ENCODE data around the gene POFUT1.

Gene POFUT1

DNA sequence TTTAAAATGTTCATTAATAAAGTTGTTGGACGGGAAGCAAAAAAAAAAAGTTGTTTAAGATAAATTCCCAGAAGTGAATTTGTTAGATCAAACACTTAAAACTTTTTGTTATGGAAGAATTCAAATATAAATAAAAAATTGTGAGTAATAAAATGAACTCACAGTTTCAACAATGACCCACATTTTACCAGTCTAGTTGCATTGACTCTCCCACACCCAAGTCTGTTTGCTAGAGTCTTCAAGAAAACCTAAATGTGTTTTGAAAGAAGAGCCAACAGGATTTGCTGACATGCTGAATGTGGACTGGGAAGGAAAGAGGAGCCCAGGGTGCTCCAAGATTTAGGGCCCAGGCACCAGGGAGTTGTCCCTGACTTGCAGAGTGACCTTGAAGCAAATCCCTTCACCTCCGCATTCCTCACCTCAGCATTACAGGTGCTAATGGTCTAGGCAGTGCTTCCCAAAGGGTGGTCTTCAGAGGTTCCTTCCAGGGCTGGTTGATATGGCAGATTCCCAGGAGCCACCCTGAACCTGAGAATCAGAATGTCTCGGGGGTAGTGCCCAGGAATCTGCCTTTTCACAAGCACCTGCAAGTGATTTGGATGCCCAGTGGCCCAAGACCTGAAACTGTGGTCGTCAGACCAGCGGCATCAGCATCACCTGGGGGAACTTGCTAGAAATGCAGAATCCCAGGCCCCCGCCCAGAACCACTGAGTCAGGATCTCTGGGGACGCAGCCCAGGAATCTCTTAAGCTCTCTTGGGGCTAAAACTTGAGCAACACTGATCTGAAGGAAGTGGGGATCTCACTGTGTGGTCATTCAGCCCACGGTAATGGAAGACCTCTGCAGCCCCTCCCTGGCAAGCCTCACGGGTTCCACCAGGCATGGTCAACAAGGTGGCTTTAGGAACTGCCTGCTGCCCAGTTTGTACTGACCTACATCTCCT lies 31.1 kb downstream of the POFUT1 start:
- Histone ChIP-seq H3K4me1 (ENCODE audit: control insufficient read depth, insufficient read depth, low read length) (0 out of 2 replicates have a peak, but pooled peaks cover 2% of the 10 kb centered on the region), H3K9me3 (ENCODE audit: control insufficient read depth, insufficient read depth, low read depth, low read length) (no peaks in the 10 kb centered on the region), H3K36me3 (ENCODE audit: control insufficient read depth in 2 of 2, insufficient read depth in 1 of 2, low read length in 2 of 2) (peaks cover 0 to 32% of the 10 kb centered on the region in 2 experiments; a peak in 2 of 3 replicates), H3K4me3 (ENCODE audit: low read depth, low read length) (no peak overlapping the region), H3K27ac (ENCODE audit: extremely low read depth, low read depth, low read length) (no peak overlapping the region)
- ChIA-PET CTCF (no interaction called here), POLR2A (no interaction called here)
- TF ChIP-seq ZBTB20 (tag by site-specific recombination; IDR thresholded peaks at IDR 0.05) = peak; percentile 65; the same call in 1 of the 2 replicates
- no peak for TF ChIP-seq ZNF341 (tag by site-specific recombination; IDR thresholded peaks at IDR 0.05; ENCODE audit: low read depth)
- TF ChIP-seq, protein P1, sequence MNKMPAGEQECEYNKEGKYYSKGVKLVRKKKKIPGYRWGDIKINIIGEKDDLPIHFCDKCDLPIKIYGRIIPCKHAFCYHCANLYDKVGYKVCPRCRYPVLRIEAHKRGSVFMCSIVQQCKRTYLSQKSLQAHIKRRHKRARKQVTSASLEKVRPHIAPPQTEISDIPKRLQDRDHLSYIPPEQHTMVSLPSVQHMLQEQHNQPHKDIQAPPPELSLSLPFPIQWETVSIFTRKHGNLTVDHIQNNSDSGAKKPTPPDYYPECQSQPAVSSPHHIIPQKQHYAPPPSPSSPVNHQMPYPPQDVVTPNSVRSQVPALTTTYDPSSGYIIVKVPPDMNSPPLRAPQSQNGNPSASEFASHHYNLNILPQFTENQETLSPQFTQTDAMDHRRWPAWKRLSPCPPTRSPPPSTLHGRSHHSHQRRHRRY (tag by site-specific recombination; IDR thresholded peaks at IDR 0.05) = no peak
- TF ChIP-seq ZXDB (tag by site-specific recombination; IDR thresholded peaks at IDR 0.05) = no peak

DNA sequence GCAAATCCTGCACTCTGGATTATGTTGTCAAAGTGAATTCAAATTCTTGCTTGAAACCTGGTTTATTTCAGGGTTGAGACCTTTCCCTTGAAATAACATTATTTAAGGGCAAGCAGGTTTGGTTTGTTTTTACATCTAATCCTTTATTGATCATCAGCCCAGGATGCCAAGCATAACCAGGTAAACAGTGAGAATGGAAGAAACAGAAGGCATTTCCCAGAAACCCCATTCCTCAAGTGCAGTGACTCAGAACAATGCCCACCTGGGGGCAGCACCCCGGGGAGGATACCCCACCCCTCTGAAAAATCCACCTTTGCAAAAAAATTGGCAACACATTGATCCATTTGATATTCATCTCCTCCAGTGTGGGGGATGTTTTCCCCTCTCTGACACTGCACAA lies 32.5 kb downstream of the POFUT1 start:
- no peak overlapping the region for H3K4me3 ChIP-seq (ENCODE audit: low read depth, low read length)
- 0 out of 2 replicates have a peak, but pooled peaks cover 2% of the 10 kb centered on the region for H3K4me1 ChIP-seq (ENCODE audit: control insufficient read depth, insufficient read depth, low read length)
- H3K9me3 ChIP-seq (ENCODE audit: control insufficient read depth, insufficient read depth, low read depth, low read length) = no peaks in the 10 kb centered on the region
- no peak overlapping the region for H3K27ac ChIP-seq (ENCODE audit: extremely low read depth, low read depth, low read length)
- CTCF ChIA-PET = interaction anchor here (1.2 kb wide), 1 partner anchor 17 kb away, joined by 3 read pairs; no protein-coding TSS in a partner anchor
- H3K36me3 ChIP-seq (ENCODE audit: control insufficient read depth in 2 of 2, insufficient read depth in 1 of 2, low read length in 2 of 2) = peaks cover 0 to 17% of the 10 kb centered on the region in 2 experiments; a peak in 1 of 3 replicates
- TF ChIP-seq EGR2 (tag by site-specific recombination; IDR thresholded peaks at IDR 0.05; ENCODE audit: low read depth) = no peak
- TF ChIP-seq GLIS2 (tag by site-specific recombination; IDR thresholded peaks at IDR 0.05) = 0 out of 2 replicates have a peak, but pooled peaks have one; percentile 28
- 0 out of 2 replicates have a peak, but pooled peaks have one; percentile 15 for TF ChIP-seq GLIS1 (tag by site-specific recombination; IDR thresholded peaks at IDR 0.05)
- peak; percentile 44 for TF ChIP-seq ZIC2 (tag by site-specific recombination; IDR thresholded peaks at IDR 0.05)
- TF ChIP-seq, protein P2, sequence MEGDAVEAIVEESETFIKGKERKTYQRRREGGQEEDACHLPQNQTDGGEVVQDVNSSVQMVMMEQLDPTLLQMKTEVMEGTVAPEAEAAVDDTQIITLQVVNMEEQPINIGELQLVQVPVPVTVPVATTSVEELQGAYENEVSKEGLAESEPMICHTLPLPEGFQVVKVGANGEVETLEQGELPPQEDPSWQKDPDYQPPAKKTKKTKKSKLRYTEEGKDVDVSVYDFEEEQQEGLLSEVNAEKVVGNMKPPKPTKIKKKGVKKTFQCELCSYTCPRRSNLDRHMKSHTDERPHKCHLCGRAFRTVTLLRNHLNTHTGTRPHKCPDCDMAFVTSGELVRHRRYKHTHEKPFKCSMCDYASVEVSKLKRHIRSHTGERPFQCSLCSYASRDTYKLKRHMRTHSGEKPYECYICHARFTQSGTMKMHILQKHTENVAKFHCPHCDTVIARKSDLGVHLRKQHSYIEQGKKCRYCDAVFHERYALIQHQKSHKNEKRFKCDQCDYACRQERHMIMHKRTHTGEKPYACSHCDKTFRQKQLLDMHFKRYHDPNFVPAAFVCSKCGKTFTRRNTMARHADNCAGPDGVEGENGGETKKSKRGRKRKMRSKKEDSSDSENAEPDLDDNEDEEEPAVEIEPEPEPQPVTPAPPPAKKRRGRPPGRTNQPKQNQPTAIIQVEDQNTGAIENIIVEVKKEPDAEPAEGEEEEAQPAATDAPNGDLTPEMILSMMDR (tag by site-specific recombination; IDR thresholded peaks at IDR 0.05) = peak; percentile 22; the same call in 1 of the 2 replicates
- POLR2A ChIA-PET = no interaction called here

DNA sequence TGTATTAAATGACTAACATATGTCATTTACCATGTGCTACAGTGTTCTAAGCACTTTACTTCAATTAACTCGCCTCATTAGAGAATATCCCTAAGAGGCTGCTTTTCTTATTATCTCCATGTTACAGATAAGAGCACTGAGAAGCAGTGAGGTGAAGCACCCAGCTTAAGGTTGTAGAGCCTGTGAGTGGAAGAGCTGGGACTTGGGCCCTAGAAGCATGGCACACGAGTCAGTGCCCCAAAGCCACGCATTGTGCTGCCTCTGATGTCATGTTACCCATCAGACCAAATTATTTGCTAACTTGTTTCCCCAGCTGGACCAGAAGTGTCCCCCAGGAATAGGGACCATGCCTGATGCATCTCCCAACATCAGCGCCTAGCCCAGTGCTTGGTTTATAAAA lies 34.1 kb downstream of the POFUT1 start:
- Histone ChIP-seq H3K4me3 (ENCODE audit: low read depth, low read length) (no peak overlapping the region), H3K36me3 (ENCODE audit: control insufficient read depth in 2 of 2, insufficient read depth in 1 of 2, low read length in 2 of 2) (peaks cover 0 to 1% of the 10 kb centered on the region in 2 experiments; a peak in 1 of 3 replicates), H3K9me3 (ENCODE audit: control insufficient read depth, insufficient read depth, low read depth, low read length) (no peaks in the 10 kb centered on the region), H3K4me1 (ENCODE audit: control insufficient read depth, insufficient read depth, low read length) (0 out of 2 replicates have a peak, but pooled peaks cover 2% of the 10 kb centered on the region), H3K27ac (ENCODE audit: extremely low read depth, low read depth, low read length) (no peak overlapping the region)
- CTCF ChIA-PET = interaction anchor here (1.1 kb wide), 1 partner anchor 19 kb away, joined by 3 read pairs; no protein-coding TSS in a partner anchor
- TF ChIP-seq, protein P3, sequence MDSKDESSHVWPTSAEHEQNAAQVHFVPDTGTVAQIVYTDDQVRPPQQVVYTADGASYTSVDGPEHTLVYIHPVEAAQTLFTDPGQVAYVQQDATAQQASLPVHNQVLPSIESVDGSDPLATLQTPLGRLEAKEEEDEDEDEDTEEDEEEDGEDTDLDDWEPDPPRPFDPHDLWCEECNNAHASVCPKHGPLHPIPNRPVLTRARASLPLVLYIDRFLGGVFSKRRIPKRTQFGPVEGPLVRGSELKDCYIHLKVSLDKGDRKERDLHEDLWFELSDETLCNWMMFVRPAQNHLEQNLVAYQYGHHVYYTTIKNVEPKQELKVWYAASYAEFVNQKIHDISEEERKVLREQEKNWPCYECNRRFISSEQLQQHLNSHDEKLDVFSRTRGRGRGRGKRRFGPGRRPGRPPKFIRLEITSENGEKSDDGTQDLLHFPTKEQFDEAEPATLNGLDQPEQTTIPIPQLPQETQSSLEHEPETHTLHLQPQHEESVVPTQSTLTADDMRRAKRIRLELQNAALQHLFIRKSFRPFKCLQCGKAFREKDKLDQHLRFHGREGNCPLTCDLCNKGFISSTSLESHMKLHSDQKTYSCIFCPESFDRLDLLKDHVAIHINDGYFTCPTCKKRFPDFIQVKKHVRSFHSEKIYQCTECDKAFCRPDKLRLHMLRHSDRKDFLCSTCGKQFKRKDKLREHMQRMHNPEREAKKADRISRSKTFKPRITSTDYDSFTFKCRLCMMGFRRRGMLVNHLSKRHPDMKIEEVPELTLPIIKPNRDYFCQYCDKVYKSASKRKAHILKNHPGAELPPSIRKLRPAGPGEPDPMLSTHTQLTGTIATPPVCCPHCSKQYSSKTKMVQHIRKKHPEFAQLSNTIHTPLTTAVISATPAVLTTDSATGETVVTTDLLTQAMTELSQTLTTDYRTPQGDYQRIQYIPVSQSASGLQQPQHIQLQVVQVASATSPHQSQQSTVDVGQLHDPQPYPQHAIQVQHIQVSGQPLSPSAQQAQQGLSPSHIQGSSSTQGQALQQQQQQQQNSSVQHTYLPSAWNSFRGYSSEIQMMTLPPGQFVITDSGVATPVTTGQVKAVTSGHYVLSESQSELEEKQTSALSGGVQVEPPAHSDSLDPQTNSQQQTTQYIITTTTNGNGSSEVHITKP (tag by site-specific recombination; IDR thresholded peaks at IDR 0.05) = no peak
- TF ChIP-seq HOXD13 (CRISPR knock-in tag; IDR thresholded peaks at IDR 0.05; ENCODE audit: borderline replicate concordance) = no peak
- TF ChIP-seq ZNF391 (tag by site-specific recombination; IDR thresholded peaks at IDR 0.05; ENCODE audit: borderline replicate concordance, low read depth) = no peak
- TF ChIP-seq, protein P4, sequence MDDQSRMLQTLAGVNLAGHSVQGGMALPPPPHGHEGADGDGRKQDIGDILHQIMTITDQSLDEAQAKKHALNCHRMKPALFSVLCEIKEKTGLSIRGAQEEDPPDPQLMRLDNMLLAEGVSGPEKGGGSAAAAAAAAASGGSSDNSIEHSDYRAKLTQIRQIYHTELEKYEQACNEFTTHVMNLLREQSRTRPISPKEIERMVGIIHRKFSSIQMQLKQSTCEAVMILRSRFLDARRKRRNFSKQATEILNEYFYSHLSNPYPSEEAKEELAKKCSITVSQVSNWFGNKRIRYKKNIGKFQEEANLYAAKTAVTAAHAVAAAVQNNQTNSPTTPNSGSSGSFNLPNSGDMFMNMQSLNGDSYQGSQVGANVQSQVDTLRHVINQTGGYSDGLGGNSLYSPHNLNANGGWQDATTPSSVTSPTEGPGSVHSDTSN (CRISPR knock-in tag; IDR thresholded peaks at IDR 0.05) = no peak
- POLR2A ChIA-PET = no interaction called here
